ENCODE data around the gene ACSL3.

Gene ACSL3

DNA sequence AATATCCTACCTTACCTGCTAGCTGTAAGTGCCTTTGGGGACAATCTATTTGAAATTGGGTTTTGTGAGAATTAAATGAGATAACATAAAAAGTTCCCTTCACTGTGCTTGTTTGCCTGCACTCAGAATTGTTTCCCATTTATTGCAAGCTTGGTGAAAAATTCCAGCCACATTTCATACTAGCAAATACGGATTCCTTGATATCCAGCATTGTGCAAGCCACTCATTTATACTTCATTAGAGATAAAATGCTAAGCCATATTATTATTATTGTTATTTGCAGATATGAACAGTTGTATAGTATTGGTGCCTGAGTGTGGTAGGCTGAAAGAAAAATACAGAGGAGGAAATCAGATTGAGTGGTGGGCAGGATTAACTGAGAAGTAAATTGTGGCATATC is 31.9 kb downstream of the ACSL3 start:
- DNase-seq (ENCODE audit: low read depth) = no peak
- H3K4me3 ChIP-seq (ENCODE audit: low read length) = no peak overlapping the region
- TF ChIP-seq, protein P1, sequence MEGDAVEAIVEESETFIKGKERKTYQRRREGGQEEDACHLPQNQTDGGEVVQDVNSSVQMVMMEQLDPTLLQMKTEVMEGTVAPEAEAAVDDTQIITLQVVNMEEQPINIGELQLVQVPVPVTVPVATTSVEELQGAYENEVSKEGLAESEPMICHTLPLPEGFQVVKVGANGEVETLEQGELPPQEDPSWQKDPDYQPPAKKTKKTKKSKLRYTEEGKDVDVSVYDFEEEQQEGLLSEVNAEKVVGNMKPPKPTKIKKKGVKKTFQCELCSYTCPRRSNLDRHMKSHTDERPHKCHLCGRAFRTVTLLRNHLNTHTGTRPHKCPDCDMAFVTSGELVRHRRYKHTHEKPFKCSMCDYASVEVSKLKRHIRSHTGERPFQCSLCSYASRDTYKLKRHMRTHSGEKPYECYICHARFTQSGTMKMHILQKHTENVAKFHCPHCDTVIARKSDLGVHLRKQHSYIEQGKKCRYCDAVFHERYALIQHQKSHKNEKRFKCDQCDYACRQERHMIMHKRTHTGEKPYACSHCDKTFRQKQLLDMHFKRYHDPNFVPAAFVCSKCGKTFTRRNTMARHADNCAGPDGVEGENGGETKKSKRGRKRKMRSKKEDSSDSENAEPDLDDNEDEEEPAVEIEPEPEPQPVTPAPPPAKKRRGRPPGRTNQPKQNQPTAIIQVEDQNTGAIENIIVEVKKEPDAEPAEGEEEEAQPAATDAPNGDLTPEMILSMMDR (conservative IDR thresholded peaks at IDR 0.05; ENCODE audit: low read length) = no peak

DNA sequence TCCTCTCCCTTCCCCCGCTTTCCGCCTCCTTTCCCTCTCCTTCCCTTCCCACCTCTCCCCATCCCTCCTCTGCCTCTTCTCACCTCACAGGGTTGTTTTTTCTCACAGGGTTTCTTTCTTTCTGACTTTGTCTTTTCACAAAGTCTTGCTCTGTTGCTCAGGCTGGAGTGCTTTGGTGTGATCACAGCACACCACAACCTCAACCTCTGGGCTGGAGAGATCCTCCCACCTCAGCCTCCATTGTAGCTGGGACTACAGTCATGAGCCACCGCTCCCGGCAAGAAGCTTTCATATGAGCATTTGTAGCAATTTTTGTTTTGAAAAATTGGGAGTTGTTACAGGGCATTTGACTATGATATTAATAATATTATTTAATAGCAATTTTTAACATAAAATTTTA is 32.9 kb downstream of the ACSL3 start:
- DNase-seq (ENCODE audit: low read depth) = no peak
- TF ChIP-seq, protein P1 (conservative IDR thresholded peaks at IDR 0.05; ENCODE audit: low read length) = no peak
- H3K4me3 ChIP-seq (ENCODE audit: low read length) = no peak overlapping the region

DNA sequence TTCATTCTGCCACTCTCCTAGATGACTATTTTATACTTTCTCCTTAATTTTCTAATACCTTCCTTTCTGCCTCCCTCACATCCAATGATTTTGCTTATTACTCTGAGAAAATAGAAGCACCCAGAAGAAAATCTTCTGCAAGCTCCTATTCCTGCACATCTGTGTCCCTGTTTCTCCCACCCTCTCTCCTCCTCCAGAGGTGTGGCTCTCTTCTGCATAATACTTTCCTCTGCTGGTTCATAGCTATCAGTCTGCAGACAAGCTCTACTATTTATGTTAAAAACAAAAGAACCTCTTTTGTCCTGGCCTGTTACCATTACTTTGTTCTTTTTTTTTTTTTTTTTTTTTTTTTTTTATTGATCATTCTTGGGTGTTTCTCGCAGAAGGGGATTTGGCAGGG is 34.3 kb downstream of the ACSL3 start:
- DNase-seq (ENCODE audit: low read depth) = no peak
- H3K4me3 ChIP-seq (ENCODE audit: low read length) = no peak overlapping the region
- TF ChIP-seq, protein P1 (conservative IDR thresholded peaks at IDR 0.05; ENCODE audit: low read length) = no peak

DNA sequence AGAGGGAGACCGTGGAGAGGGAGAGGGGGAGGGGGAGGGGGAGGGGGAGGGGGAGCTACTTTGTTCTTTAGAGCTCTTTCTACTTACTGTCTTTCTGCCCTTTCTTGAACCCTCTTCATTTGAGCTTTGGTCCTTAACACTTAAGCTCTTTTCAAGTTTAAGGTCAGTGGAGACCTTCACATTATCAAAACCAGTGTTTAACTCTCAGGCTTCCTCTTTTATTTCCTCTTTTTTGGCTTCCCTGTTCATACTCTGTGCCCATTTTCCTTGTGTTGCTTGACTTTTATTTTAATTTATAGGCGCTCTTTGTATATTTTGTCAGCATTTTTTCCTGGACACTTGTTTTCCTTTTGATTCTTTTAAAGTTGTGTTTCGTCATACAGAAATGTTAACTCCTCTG is 37.1 kb downstream of the ACSL3 start:
- TF ChIP-seq, protein P1 (conservative IDR thresholded peaks at IDR 0.05; ENCODE audit: low read length) = no peak
- no peak overlapping the region for H3K4me3 ChIP-seq (ENCODE audit: low read length)

DNA sequence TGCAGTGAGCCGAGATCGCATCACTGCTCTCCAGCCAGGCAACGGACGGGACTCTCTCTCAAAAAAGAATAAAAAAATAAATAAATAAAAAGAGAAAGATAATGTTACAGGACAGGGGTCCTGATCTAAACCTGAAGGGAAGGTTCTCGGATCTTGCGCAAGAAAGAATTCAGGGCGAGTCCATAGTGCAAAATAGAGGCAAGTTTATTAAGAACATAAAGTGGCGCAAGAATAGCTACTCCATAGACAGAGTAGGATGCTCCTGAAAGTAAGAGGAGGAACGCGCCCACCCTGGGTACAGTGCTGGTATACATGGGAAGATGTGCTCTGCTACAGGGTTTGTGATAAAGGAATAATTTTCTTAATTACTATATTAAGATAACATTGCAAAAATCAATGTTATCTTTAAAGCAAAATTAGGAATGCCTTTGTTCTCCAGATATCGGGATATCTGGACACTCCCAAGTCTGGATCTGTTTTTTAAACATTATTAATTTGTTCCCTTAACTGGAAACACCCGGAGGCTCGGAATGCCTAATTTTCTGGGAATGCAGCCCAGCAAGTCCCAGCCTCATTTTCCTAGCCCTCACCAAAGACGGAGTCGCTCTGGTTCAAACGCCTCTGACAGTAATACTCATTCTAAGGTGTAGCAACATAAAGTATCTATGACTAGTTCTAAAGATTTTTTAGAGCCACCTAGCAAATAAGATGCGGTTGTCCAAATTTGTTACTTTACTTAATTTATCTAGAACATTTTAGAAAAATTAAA is 38.8 kb downstream of the ACSL3 start:
- TF ChIP-seq, protein P1 (conservative IDR thresholded peaks at IDR 0.05; ENCODE audit: low read length) = no peak
- no peak overlapping the region for H3K4me3 ChIP-seq (ENCODE audit: low read length)
- no peak for DNase-seq (ENCODE audit: low read depth)

More for the DNA sequence above, 37.1 kb downstream of the ACSL3 start:
- no peak for DNase-seq (ENCODE audit: low read depth)

DNA sequence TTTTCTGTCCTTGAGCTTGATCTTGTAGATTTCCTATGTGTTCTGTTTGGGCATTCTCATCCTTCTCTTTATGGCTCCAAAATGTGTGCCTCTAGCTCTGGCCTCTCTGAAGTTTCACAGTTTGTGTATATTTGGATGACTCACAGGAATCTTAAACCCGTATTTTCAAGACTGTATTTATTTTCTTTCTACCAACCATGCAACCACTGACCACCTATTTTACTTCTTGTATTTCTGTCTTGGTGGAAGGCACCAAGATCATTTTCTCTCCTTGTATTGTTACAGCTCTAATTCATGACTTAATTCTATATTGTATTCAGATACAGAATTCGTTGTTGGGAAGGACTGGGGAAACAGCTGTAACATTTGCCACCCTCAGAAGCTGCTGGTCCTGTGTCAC is 39.5 kb downstream of the ACSL3 start:
- DNase-seq (ENCODE audit: low read depth) = no peak
- no peak overlapping the region for H3K4me3 ChIP-seq (ENCODE audit: low read length)
- TF ChIP-seq, protein P1 (conservative IDR thresholded peaks at IDR 0.05; ENCODE audit: low read length) = no peak

DNA sequence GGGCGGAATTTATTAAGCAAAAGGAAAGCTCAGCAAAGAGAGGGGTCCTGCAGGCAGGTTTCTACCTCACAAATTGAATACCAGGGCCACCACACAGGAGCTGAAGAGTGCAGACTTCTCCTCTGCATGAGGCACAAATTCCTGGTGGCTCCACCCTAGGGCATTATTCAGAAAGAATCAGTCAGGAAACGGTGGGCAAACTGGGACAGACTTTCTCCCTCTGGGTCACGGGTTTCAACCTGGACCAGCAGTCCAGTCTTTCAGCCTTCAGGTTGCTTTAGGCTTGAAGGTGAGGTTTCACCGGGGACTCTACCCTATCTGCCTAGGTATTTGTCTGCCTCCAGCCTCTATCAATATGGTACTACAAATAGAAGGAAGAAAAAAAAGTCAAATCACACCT is 41.8 kb downstream of the ACSL3 start:
- no peak overlapping the region for H3K4me3 ChIP-seq (ENCODE audit: low read length)
- DNase-seq (ENCODE audit: low read depth) = no peak
- TF ChIP-seq, protein P1 (conservative IDR thresholded peaks at IDR 0.05; ENCODE audit: low read length) = no peak

Measured in AG10803 (cell line).